PC-9 (cell line): ENCODE results near the gene SRSF4.

Source experiments
- EZH2 ChIP-seq: fragments of 200-600 bp; sonication (generic); IDR thresholded peaks from 2 replicates; pipeline ENCODE4 v1.8.0; 2017; ENCODE audit warnings: antibody characterized with exemption, low read depth
- TF ChIP-seq, protein P1 (sequence below): fragments of 200-600 bp; sonication (generic); conservative IDR thresholded peaks from 2 replicates; pipeline ENCODE4 v1.6.1; 2017; ENCODE audit warnings: mixed run types, antibody characterized with exemption, mild to moderate bottlenecking, moderate library complexity

DNA sequence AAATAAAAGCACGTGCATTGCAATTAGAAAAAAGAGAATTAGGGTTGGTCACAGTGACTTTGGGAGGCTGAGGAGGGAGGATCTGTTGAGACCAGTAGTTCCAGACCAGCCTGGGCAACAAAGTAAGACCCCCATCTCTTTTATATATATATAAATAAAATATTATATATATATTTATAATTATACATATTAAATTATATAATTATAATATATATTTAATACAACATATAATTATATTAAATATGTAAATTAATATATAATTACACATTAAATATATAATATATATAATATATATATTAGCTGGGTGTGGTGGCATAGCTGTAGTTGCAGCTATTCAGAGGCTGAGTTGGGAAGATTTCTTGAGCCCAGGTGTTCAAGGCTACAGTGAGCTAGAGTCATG, 81.2 kb downstream of the SRSF4 start:
- TF ChIP-seq, protein P1, sequence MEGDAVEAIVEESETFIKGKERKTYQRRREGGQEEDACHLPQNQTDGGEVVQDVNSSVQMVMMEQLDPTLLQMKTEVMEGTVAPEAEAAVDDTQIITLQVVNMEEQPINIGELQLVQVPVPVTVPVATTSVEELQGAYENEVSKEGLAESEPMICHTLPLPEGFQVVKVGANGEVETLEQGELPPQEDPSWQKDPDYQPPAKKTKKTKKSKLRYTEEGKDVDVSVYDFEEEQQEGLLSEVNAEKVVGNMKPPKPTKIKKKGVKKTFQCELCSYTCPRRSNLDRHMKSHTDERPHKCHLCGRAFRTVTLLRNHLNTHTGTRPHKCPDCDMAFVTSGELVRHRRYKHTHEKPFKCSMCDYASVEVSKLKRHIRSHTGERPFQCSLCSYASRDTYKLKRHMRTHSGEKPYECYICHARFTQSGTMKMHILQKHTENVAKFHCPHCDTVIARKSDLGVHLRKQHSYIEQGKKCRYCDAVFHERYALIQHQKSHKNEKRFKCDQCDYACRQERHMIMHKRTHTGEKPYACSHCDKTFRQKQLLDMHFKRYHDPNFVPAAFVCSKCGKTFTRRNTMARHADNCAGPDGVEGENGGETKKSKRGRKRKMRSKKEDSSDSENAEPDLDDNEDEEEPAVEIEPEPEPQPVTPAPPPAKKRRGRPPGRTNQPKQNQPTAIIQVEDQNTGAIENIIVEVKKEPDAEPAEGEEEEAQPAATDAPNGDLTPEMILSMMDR, result no peak
- no peak for TF ChIP-seq EZH2
